IMR-90 (cell line): ENCODE results near the gene RAPGEF2. TPM values are rescaled to one million over a fixed set of nuclear protein-coding genes. Genes with fewer than 3 reads are reported as not detected.

Experiments
- ATAC-seq: fragments of 200-7000 bp; cut with Tn5 transposase; 2 replicates; pipeline ENCODE4 v1.9.1; 2020; ENCODE audit warnings: low read depth, mild to moderate bottlenecking, moderate library complexity
- BruUV-seq: library from RNA; stranded (reverse); fragments of 400-500 nt; replicated peaks from 2 replicates; lab custom pipeline; 2021; lab: Mats Ljungman, UMichigan
- CTCF ChIA-PET: fragments of 300-600 bp; formaldehyde crosslinking; extraction: SDS; loops from one replicate; lab custom pipeline; 2021; ENCODE audit warnings: antibody characterized with exemption; lab: Yijun Ruan, JAX
- POLR2A ChIA-PET: fragments of 300-600 bp; sonication (Branson Sonifier 250); formaldehyde crosslinking; loops from one replicate; lab custom pipeline; 2022; ENCODE audit warnings: antibody characterized with exemption; ENCODE audit not compliant: unreplicated experiment; lab: Charles Lee
- DNase-seq: peaks from one replicate; pipeline ENCODE4 v3.0.0; 2013
- H2AFZ ChIP-seq: replicated peaks from 2 replicates; pipeline ENCODE3; 2013; ENCODE audit warnings: low read length, mild to moderate bottlenecking; ENCODE audit not compliant: poor library complexity
- H2AK5ac ChIP-seq: 2 replicates; pipeline ENCODE4 v1.6.1; 2013; ENCODE audit warnings: low read depth, low read length, inconsistent platforms
- H2AK9ac ChIP-seq: replicated peaks from 2 replicates; pipeline ENCODE3; 2013; ENCODE audit warnings: mild to moderate bottlenecking, low read depth, low read length, moderate library complexity; ENCODE audit not compliant: poor library complexity
- H2BK120ac ChIP-seq: 2 replicates; pipeline ENCODE4 v1.6.1; 2013; ENCODE audit warnings: low read depth, low read length, inconsistent platforms
- H2BK15ac ChIP-seq: 3 replicates; pipeline ENCODE4 v1.6.1; 2013; ENCODE audit warnings: low read depth, low read length, inconsistent platforms
- H2BK20ac ChIP-seq: 2 replicates; pipeline ENCODE4 v1.6.1; 2013; ENCODE audit warnings: low read depth, mild to moderate bottlenecking, inconsistent platforms, low read length, moderate library complexity
- H2BK5ac ChIP-seq: 2 replicates; pipeline ENCODE4 v1.6.1; 2013; ENCODE audit warnings: mild to moderate bottlenecking, low read depth, low read length, inconsistent platforms; ENCODE audit not compliant: poor library complexity, severe bottlenecking
- H3K14ac ChIP-seq: replicated peaks from 2 replicates; pipeline ENCODE4 v1.6.1; 2013; ENCODE audit warnings: low read depth, low read length, inconsistent platforms
- H3K18ac ChIP-seq: 2 replicates; pipeline ENCODE4 v1.6.1; 2013; ENCODE audit warnings: low read depth, low read length, control low read depth
- H3K23ac ChIP-seq: 2 replicates; pipeline ENCODE4 v1.6.1; 2013; ENCODE audit warnings: low read depth, low read length, inconsistent platforms
- H3K27ac ChIP-seq: 2 replicates; pipeline ENCODE4 v1.5.1; 2013; ENCODE audit warnings: mild to moderate bottlenecking, control low read depth, low read length; ENCODE audit not compliant: insufficient read depth
- H3K27me3 ChIP-seq: 2 replicates; pipeline ENCODE4 v1.6.1; 2013; ENCODE audit warnings: low read length; ENCODE audit not compliant: control insufficient read depth, insufficient read depth
- H3K36me3 ChIP-seq: 2 replicates; pipeline ENCODE4 v1.6.1; 2013; ENCODE audit warnings: low read length, mixed read lengths; ENCODE audit not compliant: control insufficient read depth, insufficient read depth
- H3K4ac ChIP-seq: 2 replicates; pipeline ENCODE4 v1.6.1; 2013; ENCODE audit warnings: low read depth, low read length, inconsistent platforms
- H3K4me1 ChIP-seq: 2 replicates; pipeline ENCODE4 v1.6.1; 2013; ENCODE audit warnings: low read length, mixed read lengths; ENCODE audit not compliant: control insufficient read depth, insufficient read depth
- H3K4me2 ChIP-seq: 2 replicates; pipeline ENCODE4 v1.6.1; 2013; ENCODE audit warnings: low read depth, mild to moderate bottlenecking, control low read depth, low read length, moderate library complexity
- H3K4me3 ChIP-seq: 2 replicates; pipeline ENCODE4 v1.5.1; 2013; ENCODE audit warnings: low read depth, mild to moderate bottlenecking, control low read depth, low read length, moderate library complexity; ENCODE audit not compliant: insufficient read depth
- H3K56ac ChIP-seq: 2 replicates; pipeline ENCODE4 v1.6.1; 2013; ENCODE audit warnings: low read length, inconsistent platforms; ENCODE audit not compliant: insufficient read depth; ENCODE audit errors: extremely low read depth
- H3K79me1 ChIP-seq, 2 experiments: 2 replicates each; pipeline ENCODE4 v1.6.1; 2013; ENCODE audit warnings: low read length in 2 of 2, inconsistent platforms in 1 of 2, low read depth in 1 of 2
- H3K9ac ChIP-seq: 2 replicates; pipeline ENCODE4 v1.6.1; 2013; ENCODE audit warnings: low read depth, low read length, control low read depth
- H3K9me1 ChIP-seq: 2 replicates; pipeline ENCODE4 v1.6.1; 2013; ENCODE audit warnings: low read length, inconsistent platforms; ENCODE audit not compliant: insufficient read depth
- H3K9me3 ChIP-seq: 2 replicates; pipeline ENCODE4 v1.6.1; 2013; ENCODE audit warnings: low read length; ENCODE audit not compliant: control insufficient read depth, insufficient read depth
- H4K20me1 ChIP-seq: 2 replicates; pipeline ENCODE4 v1.6.1; 2013; ENCODE audit warnings: low read length, inconsistent platforms; ENCODE audit not compliant: insufficient read depth
- H4K5ac ChIP-seq: 2 replicates; pipeline ENCODE4 v1.6.1; 2013; ENCODE audit warnings: mild to moderate bottlenecking, low read depth, low read length, control low read depth
- H4K8ac ChIP-seq, 2 experiments: 2 replicates each; pipeline ENCODE4 v1.6.1; 2013; ENCODE audit warnings: low read depth in 2 of 2, low read length in 2 of 2, control low read depth in 1 of 2, inconsistent platforms in 1 of 2
- H4K91ac ChIP-seq: 2 replicates; pipeline ENCODE4 v1.6.1; 2013; ENCODE audit warnings: low read depth, low read length, inconsistent platforms; ENCODE audit not compliant: insufficient read depth
- BHLHE40 ChIP-seq: fragments of 150-350 bp; IDR thresholded peaks from 2 replicates; pipeline ENCODE4 v1.6.1; 2016; ENCODE audit warnings: mild to moderate bottlenecking, low read depth, low read length
- CTCF ChIP-seq: conservative IDR thresholded peaks from 2 replicates; pipeline ENCODE4 v1.5.1; 2012; ENCODE audit warnings: mild to moderate bottlenecking, low read depth, low read length, improper control_type of control experiment
- FOS ChIP-seq: fragments of 150-350 bp; IDR thresholded peaks from 2 replicates; pipeline ENCODE4 v1.6.1; 2016; ENCODE audit warnings: low read depth, low read length
- MAZ ChIP-seq: IDR thresholded peaks from 2 replicates; pipeline ENCODE4 v1.6.1; 2012; ENCODE audit warnings: low read depth, mild to moderate bottlenecking, low read length, improper control_type of control experiment, moderate library complexity, borderline replicate concordance
- MXI1 ChIP-seq: IDR thresholded peaks from 2 replicates; pipeline ENCODE4 v1.6.1; 2012; ENCODE audit warnings: low read depth, mild to moderate bottlenecking, low read length, moderate library complexity, borderline replicate concordance
- RAD21 ChIP-seq: IDR thresholded peaks from 2 replicates; pipeline ENCODE4 v1.6.1; 2012; ENCODE audit warnings: low read length, improper control_type of control experiment
- RCOR1 ChIP-seq: IDR thresholded peaks from 2 replicates; pipeline ENCODE4 v1.6.1; 2012; ENCODE audit warnings: mild to moderate bottlenecking, low read length, improper control_type of control experiment; ENCODE audit not compliant: insufficient replicate concordance
- RFX5 ChIP-seq: IDR thresholded peaks from 2 replicates; pipeline ENCODE4 v1.8.0; 2012; ENCODE audit warnings: low read depth, mild to moderate bottlenecking, low read length, moderate library complexity
- USF2 ChIP-seq: fragments of 150-350 bp; IDR thresholded peaks from 2 replicates; pipeline ENCODE4 v1.6.1; 2017; ENCODE audit warnings: mild to moderate bottlenecking, antibody characterized with exemption, low read length, low read depth
- WGBS, 2 experiments: methylation state at CpG; one replicate each; pipeline versions ENCODE4 v1.1.5 to v1.1.7; 2013; ENCODE audit warnings: missing lambda C conversion rate in 2 of 2; ENCODE audit not compliant: insufficient read length in 1 of 2; ENCODE audit errors: extremely low coverage in 2 of 2; 5-methylcytosine and 5-hydroxymethylcytosine counted together
- dilution Hi-C: fragments of 300-500 bp; cut with HindIII; formaldehyde crosslinking; loops from one replicate; pipeline ENCODE4 v1.14.3; 2018; ENCODE audit warnings: low sequenced_read_pairs; ENCODE audit not compliant: unreplicated experiment
- in situ Hi-C: fragments of 300-500 bp; cut with MboI; formaldehyde crosslinking; loops from 3 replicates; pipeline ENCODE4 v1.14.3; 2019; ENCODE audit warnings: low sequenced_read_pairs, inconsistent platforms, mixed read lengths
- intact Hi-C: fragments of 100-400 bp; cut with micrococcal nuclease; formaldehyde crosslinking; loops from 2 replicates; pipeline ENCODE4 v1.10.0; 2022
- polyA plus RNA-seq, 3 experiments: library from polyadenylated mRNA; depleted of rRNA; stranded (reverse); fragments of >200 nt; gene quantifications; 2 replicates each; pipeline ENCODE4 v1.2.3, GENCODE V29; 2012; ENCODE audit warnings: low replicate concordance in 1 of 3
- total RNA-seq: library from RNA; depleted of rRNA; stranded (reverse); fragments of >200 nt; gene quantifications from 2 replicates; pipeline ENCODE4 v1.2.3, GENCODE V29; 2012

RAPGEF2 gene
- total and polyA plus RNA-seq, 2 of the 4 experiments (the other 2 are of a cell fraction), result 27.6 to 109 TPM

- TF ChIP-seq BHLHE40, result no peak
Measured at GRCh38 chr4:159267869-159268285, 165.0 kb downstream of the RAPGEF2 start (continued).

GRCh38 chr4:159268607-159269006 is 165.7 kb downstream of the RAPGEF2 start:
- H3K36me3 ChIP-seq, result 0 out of 2 replicates have a peak, but pooled peaks cover 1% of the 10 kb centered on the region
- BruUV-seq, result no TSS peak
- no peak overlapping the region for H2BK15ac ChIP-seq
- no peak overlapping the region for H3K4me2 ChIP-seq
- H3K23ac ChIP-seq, result no peak overlapping the region
- H2BK5ac ChIP-seq, result no peak overlapping the region
- peaks cover 17% of the 10 kb centered on the region for H3K4me1 ChIP-seq
- no peak overlapping the region for H2BK20ac ChIP-seq
- no peak overlapping the region for H3K4me3 ChIP-seq
- H3K9me3 ChIP-seq, result no peaks in the 10 kb centered on the region
- intact Hi-C loops (no loop called here), in situ Hi-C loops (no loop called here), dilution Hi-C loops (no loop called here)
- H3K18ac ChIP-seq, result no peak overlapping the region
- H4K5ac ChIP-seq, result no peak overlapping the region
- H3K27me3 ChIP-seq, result no peaks in the 10 kb centered on the region
- no peak overlapping the region for H2AK9ac ChIP-seq
- no peak overlapping the region for H4K91ac ChIP-seq
- CTCF ChIA-PET, result interaction anchor here (1.3 kb wide), 1 partner anchor 38 kb away, joined by 4 read pairs; no protein-coding TSS in a partner anchor
- H2BK120ac ChIP-seq, result no peak overlapping the region
- no peak overlapping the region for H3K14ac ChIP-seq
- H3K56ac ChIP-seq, result no peak overlapping the region
- peaks cover 8% of the 10 kb centered on the region; the same call in 1 of the 2 replicates for H4K20me1 ChIP-seq
- no peak for ATAC-seq
- peaks cover 24 to 68% of the 10 kb centered on the region in 2 experiments for H3K79me1 ChIP-seq
- no peak overlapping the region for H2AFZ ChIP-seq
- H2AK5ac ChIP-seq, result no peak overlapping the region
- no peak overlapping the region for H3K9ac ChIP-seq
- WGBS, 2 experiments, result no CpG with 5 or more reads among the region's 4 CpGs
- DNase-seq, result no peak
- peaks cover 6% of the 10 kb centered on the region for H3K9me1 ChIP-seq
- no peak for TF ChIP-seq RCOR1
- no peak for TF ChIP-seq RAD21
- TF ChIP-seq FOS, result no peak
- TF ChIP-seq CTCF, result no peak
- no peak for TF ChIP-seq USF2
- TF ChIP-seq MAZ, result no peak
- no peak for TF ChIP-seq MXI1
- TF ChIP-seq BHLHE40, result no peak
- no peak for TF ChIP-seq RFX5
- POLR2A ChIA-PET, result no interaction called here
- no peak overlapping the region for H4K8ac ChIP-seq
- H3K4ac ChIP-seq, result no peak overlapping the region
- H3K27ac ChIP-seq, result no peak overlapping the region
